ENCODE results near the gene PFKFB4. TPM values are rescaled to one million over a fixed set of nuclear protein-coding genes. Genes with fewer than 3 reads are reported as not detected.

Gene PFKFB4
- total and polyA plus RNA-seq, 2 experiments from 2014 or later: 8.6 to 22.9 TPM

DNA sequence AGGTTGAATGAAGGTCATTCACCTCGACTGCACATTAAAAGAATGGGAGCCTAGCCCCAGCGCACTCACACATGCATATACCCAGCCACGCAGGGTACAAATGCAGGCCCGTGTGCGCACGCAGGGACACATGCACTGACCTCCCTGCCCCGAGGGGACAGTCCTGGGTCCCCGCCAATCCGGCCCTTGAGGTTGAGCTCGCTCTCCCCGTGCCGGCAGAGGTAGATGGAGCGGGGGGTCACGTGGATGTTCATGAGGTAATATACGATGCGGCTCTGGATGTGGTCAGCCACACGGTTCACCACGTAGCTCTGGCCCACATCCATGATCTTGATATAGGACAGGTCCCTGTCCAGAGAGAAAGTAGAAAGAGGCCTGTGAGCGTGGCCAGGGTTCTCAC lies 20.5 kb downstream of the PFKFB4 start (continued):
- no peak for TF ChIP-seq EZH2 (IDR thresholded peaks at IDR 0.05; ENCODE audit: low read depth, unreplicated experiment)
- TF ChIP-seq NANOG (IDR thresholded peaks at IDR 0.05; ENCODE audit: borderline replicate concordance): no peak
- no peak for TF ChIP-seq STAT1 (IDR thresholded peaks at IDR 0.05; ENCODE audit: unreplicated experiment)

DNA sequence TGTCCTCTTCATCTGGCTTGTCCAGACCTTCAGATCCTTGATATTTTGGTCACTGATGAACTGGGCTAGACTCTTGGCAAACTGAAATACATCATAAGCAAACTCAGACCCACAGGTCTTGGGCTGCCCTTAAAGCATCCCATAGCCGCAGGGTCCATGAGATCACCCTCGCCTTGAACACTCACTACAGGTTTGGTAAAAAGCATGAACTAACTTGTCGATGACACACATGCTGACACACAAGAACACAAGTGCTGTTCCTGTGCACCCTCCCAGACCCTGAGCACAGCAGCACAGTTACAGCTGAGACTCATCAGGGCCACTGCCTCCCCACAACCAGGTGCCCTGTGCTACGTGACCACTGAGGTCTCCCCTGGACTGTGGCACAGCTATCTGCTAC lies 21.0 kb downstream of the PFKFB4 start:
- no peak for ATAC-seq
- peaks cover 4% of the 10 kb centered on the region; the same call in 1 of the 2 replicates for H3F3A ChIP-seq (replicated peaks; ENCODE audit: low read depth)
- no peak overlapping the region for H3K27ac Mint-ChIP-seq
- H3K4me2 ChIP-seq: no peak overlapping the region
- TF ChIP-seq POLR2AphosphoS5 (IDR thresholded peaks at IDR 0.05; ENCODE audit: low read depth) (no peak), ZNF114 (CRISPR knock-in tag; IDR thresholded peaks at IDR 0.05) (no peak), EZH2phosphoT487 (IDR thresholded peaks at IDR 0.05; ENCODE audit: unreplicated experiment) (no peak), STAT1 (IDR thresholded peaks at IDR 0.05; ENCODE audit: unreplicated experiment) (no peak), ZNF331 (CRISPR knock-in tag; IDR thresholded peaks at IDR 0.05; ENCODE audit: low read depth) (no peak)
- TF ChIP-seq, protein P1, sequence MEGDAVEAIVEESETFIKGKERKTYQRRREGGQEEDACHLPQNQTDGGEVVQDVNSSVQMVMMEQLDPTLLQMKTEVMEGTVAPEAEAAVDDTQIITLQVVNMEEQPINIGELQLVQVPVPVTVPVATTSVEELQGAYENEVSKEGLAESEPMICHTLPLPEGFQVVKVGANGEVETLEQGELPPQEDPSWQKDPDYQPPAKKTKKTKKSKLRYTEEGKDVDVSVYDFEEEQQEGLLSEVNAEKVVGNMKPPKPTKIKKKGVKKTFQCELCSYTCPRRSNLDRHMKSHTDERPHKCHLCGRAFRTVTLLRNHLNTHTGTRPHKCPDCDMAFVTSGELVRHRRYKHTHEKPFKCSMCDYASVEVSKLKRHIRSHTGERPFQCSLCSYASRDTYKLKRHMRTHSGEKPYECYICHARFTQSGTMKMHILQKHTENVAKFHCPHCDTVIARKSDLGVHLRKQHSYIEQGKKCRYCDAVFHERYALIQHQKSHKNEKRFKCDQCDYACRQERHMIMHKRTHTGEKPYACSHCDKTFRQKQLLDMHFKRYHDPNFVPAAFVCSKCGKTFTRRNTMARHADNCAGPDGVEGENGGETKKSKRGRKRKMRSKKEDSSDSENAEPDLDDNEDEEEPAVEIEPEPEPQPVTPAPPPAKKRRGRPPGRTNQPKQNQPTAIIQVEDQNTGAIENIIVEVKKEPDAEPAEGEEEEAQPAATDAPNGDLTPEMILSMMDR (conservative IDR thresholded peaks at IDR 0.05; ENCODE audit: low read depth in 2 of 2): no peak
- TF ChIP-seq, protein P2, sequence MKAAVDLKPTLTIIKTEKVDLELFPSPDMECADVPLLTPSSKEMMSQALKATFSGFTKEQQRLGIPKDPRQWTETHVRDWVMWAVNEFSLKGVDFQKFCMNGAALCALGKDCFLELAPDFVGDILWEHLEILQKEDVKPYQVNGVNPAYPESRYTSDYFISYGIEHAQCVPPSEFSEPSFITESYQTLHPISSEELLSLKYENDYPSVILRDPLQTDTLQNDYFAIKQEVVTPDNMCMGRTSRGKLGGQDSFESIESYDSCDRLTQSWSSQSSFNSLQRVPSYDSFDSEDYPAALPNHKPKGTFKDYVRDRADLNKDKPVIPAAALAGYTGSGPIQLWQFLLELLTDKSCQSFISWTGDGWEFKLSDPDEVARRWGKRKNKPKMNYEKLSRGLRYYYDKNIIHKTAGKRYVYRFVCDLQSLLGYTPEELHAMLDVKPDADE (IDR thresholded peaks at IDR 0.05): no peak
- TF ChIP-seq, protein P3, sequence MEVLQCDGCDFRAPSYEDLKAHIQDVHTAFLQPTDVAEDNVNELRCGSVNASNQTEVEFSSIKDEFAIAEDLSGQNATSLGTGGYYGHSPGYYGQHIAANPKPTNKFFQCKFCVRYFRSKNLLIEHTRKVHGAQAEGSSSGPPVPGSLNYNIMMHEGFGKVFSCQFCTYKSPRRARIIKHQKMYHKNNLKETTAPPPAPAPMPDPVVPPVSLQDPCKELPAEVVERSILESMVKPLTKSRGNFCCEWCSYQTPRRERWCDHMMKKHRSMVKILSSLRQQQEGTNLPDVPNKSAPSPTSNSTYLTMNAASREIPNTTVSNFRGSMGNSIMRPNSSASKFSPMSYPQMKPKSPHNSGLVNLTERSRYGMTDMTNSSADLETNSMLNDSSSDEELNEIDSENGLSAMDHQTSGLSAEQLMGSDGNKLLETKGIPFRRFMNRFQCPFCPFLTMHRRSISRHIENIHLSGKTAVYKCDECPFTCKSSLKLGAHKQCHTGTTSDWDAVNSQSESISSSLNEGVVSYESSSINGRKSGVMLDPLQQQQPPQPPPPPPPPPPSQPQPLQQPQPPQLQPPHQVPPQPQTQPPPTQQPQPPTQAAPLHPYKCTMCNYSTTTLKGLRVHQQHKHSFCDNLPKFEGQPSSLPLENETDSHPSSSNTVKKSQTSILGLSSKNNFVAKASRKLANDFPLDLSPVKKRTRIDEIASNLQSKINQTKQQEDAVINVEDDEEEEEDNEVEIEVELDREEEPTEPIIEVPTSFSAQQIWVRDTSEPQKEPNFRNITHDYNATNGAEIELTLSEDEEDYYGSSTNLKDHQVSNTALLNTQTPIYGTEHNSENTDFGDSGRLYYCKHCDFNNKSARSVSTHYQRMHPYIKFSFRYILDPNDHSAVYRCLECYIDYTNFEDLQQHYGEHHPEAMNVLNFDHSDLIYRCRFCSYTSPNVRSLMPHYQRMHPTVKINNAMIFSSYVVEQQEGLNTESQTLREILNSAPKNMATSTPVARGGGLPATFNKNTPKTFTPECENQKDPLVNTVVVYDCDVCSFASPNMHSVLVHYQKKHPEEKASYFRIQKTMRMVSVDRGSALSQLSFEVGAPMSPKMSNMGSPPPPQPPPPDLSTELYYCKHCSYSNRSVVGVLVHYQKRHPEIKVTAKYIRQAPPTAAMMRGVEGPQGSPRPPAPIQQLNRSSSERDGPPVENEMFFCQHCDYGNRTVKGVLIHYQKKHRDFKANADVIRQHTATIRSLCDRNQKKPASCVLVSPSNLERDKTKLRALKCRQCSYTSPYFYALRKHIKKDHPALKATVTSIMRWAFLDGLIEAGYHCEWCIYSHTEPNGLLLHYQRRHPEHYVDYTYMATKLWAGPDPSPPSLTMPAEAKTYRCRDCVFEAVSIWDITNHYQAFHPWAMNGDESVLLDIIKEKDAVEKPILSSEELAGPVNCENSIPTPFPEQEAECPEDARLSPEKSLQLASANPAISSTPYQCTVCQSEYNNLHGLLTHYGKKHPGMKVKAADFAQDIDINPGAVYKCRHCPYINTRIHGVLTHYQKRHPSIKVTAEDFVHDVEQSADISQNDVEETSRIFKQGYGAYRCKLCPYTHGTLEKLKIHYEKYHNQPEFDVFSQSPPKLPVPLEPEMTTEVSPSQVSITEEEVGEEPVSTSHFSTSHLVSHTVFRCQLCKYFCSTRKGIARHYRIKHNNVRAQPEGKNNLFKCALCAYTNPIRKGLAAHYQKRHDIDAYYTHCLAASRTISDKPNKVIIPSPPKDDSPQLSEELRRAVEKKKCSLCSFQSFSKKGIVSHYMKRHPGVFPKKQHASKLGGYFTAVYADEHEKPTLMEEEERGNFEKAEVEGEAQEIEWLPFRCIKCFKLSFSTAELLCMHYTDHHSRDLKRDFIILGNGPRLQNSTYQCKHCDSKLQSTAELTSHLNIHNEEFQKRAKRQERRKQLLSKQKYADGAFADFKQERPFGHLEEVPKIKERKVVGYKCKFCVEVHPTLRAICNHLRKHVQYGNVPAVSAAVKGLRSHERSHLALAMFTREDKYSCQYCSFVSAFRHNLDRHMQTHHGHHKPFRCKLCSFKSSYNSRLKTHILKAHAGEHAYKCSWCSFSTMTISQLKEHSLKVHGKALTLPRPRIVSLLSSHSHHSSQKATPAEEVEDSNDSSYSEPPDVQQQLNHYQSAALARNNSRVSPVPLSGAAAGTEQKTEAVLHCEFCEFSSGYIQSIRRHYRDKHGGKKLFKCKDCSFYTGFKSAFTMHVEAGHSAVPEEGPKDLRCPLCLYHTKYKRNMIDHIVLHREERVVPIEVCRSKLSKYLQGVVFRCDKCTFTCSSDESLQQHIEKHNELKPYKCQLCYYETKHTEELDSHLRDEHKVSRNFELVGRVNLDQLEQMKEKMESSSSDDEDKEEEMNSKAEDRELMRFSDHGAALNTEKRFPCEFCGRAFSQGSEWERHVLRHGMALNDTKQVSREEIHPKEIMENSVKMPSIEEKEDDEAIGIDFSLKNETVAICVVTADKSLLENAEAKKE (CRISPR knock-in tag; IDR thresholded peaks at IDR 0.05): no peak
- H3K79me2 ChIP-seq (replicated peaks; ENCODE audit: insufficient read depth): no peaks in the 10 kb centered on the region
- DNase-seq (ENCODE audit: low spot score): no peak
- no peak overlapping the region for H2AFZ ChIP-seq
- H3K4me1 ChIP-seq (ENCODE audit: insufficient read depth): no peaks in the 10 kb centered on the region
- H3K4me3 ChIP-seq: no peak overlapping the region
- no peaks in the 10 kb centered on the region for H3K9me3 Mint-ChIP-seq
- H3K36me3 ChIP-seq (ENCODE audit: insufficient read depth): no peaks in the 10 kb centered on the region; the same call in 1 of the 2 replicates
- no peaks in the 10 kb centered on the region; the same call in 1 of the 2 replicates for H4K20me1 ChIP-seq (replicated peaks; ENCODE audit: insufficient read depth)
- H3K9me2 ChIP-seq (ENCODE audit: insufficient read depth): no peaks in the 10 kb centered on the region
- H3K4me1 Mint-ChIP-seq: no peaks in the 10 kb centered on the region
- H3K27me3 Mint-ChIP-seq (ENCODE audit: insufficient read depth, low read depth, poor library complexity): peaks cover 2% of the 10 kb centered on the region
- H3K36me3 Mint-ChIP-seq (ENCODE audit: low read depth): peaks cover 23% of the 10 kb centered on the region
- H3K27ac ChIP-seq (ENCODE audit: low read depth): no peak overlapping the region
- H3K27me3 ChIP-seq (ENCODE audit: insufficient read depth): no peaks in the 10 kb centered on the region
- no peak overlapping the region for H3K4me3 Mint-ChIP-seq
